SU-DHL-6 (cell line): ENCODE data around the gene CST6.

Experiments
- EZH2phosphoT487 ChIP-seq: fragments of 200-600 bp; sonication (generic), shearing (Covaris generic); conservative IDR thresholded peaks from 2 replicates; pipeline ENCODE4 v1.6.1; 2018; ENCODE audit warnings: mild to moderate bottlenecking, antibody characterized with exemption, low read length, moderate library complexity, mixed read lengths
- TF ChIP-seq, protein P1 (sequence below): fragments of 200-600 bp; sonication (generic); IDR thresholded peaks from one replicate; pipeline ENCODE4 v1.5.1; 2017; ENCODE audit warnings: antibody characterized with exemption, mild to moderate bottlenecking, low read length, moderate library complexity; ENCODE audit not compliant: insufficient read depth, poor library complexity, severe bottlenecking

DNA sequence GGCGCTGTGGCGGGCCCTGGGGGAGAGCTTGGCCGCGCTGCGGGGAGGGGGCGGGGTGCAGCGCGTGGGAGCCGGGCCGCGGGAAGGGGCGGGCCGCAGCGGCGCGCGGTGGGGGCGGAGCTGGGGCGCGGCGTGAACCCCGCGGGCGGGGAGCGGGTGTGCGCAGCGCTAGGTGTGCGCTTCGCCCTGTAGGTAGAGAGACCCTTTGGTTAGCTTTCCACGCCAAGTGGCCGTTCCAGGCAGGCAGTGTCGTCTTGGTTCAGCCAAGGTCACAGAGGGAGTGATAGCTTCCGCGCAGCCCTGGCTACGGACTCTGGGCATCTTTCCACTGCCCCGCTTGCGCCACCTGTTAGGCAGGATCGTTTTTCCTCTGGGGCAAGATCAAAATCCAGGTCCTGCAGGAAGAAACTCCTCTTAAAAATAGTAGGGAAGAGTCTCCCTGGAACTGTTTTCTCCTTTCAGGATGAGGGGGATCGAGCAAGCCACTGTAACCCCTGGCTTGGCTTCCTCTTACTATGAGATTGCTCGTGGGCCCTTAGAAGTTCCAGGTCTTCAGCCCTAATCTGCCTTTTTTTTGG lies 9.1 kb upstream of the CST6 start:
- TF ChIP-seq, protein P1, sequence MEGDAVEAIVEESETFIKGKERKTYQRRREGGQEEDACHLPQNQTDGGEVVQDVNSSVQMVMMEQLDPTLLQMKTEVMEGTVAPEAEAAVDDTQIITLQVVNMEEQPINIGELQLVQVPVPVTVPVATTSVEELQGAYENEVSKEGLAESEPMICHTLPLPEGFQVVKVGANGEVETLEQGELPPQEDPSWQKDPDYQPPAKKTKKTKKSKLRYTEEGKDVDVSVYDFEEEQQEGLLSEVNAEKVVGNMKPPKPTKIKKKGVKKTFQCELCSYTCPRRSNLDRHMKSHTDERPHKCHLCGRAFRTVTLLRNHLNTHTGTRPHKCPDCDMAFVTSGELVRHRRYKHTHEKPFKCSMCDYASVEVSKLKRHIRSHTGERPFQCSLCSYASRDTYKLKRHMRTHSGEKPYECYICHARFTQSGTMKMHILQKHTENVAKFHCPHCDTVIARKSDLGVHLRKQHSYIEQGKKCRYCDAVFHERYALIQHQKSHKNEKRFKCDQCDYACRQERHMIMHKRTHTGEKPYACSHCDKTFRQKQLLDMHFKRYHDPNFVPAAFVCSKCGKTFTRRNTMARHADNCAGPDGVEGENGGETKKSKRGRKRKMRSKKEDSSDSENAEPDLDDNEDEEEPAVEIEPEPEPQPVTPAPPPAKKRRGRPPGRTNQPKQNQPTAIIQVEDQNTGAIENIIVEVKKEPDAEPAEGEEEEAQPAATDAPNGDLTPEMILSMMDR = no peak
- TF ChIP-seq EZH2phosphoT487 = no peak
